Prostate gland (tissue), 2 donors: ENCODE results near the gene BAHD1.

Experiments
- POLR2A ChIP-seq: fragments of 450-650 bp; IDR thresholded peaks from one replicate; pipeline ENCODE4 v1.6.1; 2016; ENCODE audit warnings: antibody characterized with exemption, mild to moderate bottlenecking
- TF ChIP-seq, protein P1 (sequence below), 4 experiments: fragments of 200-600 bp in 2 of 4; fragments of 450-650 bp in 2 of 4; sonication (generic) in 2 of 4; IDR thresholded peaks; 1 replicate in 3 of 4; 2 replicates in 1 of 4; pipeline ENCODE4 v1.5.1; 2016 to 2019; ENCODE audit warnings: antibody characterized with exemption in 4 of 4, mild to moderate bottlenecking in 2 of 4, moderate library complexity in 2 of 4

- TF ChIP-seq, protein P1, sequence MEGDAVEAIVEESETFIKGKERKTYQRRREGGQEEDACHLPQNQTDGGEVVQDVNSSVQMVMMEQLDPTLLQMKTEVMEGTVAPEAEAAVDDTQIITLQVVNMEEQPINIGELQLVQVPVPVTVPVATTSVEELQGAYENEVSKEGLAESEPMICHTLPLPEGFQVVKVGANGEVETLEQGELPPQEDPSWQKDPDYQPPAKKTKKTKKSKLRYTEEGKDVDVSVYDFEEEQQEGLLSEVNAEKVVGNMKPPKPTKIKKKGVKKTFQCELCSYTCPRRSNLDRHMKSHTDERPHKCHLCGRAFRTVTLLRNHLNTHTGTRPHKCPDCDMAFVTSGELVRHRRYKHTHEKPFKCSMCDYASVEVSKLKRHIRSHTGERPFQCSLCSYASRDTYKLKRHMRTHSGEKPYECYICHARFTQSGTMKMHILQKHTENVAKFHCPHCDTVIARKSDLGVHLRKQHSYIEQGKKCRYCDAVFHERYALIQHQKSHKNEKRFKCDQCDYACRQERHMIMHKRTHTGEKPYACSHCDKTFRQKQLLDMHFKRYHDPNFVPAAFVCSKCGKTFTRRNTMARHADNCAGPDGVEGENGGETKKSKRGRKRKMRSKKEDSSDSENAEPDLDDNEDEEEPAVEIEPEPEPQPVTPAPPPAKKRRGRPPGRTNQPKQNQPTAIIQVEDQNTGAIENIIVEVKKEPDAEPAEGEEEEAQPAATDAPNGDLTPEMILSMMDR (IDR thresholded peaks at IDR 0.05) = no peak
- TF ChIP-seq POLR2A = no peak
Measured at GRCh38 chr15:40498891-40499290, 58.1 kb downstream of the BAHD1 start.
